ENCODE measurements around the gene DKKL1.

The DKKL1 gene

DNA sequence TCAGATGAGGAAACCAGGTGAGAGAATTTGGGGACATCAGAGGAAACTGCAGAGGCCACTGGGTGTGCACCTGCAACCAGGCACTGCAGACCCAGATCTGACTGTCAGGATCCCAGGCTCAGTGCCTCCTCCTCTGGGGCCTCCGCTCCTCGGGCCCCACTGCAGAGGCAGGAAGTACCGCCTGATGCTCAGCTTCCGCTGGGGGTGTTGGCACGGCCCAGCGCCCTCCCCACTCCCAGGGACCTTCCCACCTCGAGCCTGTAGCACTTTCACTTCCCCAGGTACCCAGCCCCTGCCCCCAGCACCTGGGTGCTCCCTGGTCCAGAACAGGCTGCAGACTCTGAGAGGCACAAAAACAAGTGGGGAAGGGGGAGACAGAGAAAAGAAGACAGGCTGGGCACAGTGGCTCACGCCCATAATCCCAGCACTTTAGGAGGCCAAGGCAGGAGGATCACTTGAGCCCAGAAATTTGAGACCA, 29.8 kb upstream of the DKKL1 start:
- H3K27me3 ChIP-seq (ENCODE audit: low read depth, low read length) = no peaks in the 10 kb centered on the region
- peaks cover 89% of the 10 kb centered on the region for H3K4me1 ChIP-seq (ENCODE audit: low read length)
- H3K79me2 ChIP-seq (ENCODE audit: low read length) = peaks cover 71% of the 10 kb centered on the region
- TF ChIP-seq, protein P1, sequence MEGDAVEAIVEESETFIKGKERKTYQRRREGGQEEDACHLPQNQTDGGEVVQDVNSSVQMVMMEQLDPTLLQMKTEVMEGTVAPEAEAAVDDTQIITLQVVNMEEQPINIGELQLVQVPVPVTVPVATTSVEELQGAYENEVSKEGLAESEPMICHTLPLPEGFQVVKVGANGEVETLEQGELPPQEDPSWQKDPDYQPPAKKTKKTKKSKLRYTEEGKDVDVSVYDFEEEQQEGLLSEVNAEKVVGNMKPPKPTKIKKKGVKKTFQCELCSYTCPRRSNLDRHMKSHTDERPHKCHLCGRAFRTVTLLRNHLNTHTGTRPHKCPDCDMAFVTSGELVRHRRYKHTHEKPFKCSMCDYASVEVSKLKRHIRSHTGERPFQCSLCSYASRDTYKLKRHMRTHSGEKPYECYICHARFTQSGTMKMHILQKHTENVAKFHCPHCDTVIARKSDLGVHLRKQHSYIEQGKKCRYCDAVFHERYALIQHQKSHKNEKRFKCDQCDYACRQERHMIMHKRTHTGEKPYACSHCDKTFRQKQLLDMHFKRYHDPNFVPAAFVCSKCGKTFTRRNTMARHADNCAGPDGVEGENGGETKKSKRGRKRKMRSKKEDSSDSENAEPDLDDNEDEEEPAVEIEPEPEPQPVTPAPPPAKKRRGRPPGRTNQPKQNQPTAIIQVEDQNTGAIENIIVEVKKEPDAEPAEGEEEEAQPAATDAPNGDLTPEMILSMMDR (IDR thresholded peaks at IDR 0.05; ENCODE audit: low read depth, low read length) = no peak
- no peak for TF ChIP-seq EZH2phosphoT487 (IDR thresholded peaks at IDR 0.05; ENCODE audit: low read depth)
- H3K4me2 ChIP-seq (ENCODE audit: low read length) = peak overlapping the region; percentile 100
- H4K20me1 ChIP-seq (ENCODE audit: insufficient read depth, low read length) = peaks cover 16% of the 10 kb centered on the region
- peak overlapping the region; percentile 99 for H3K9ac ChIP-seq (ENCODE audit: low read length)
- no peaks in the 10 kb centered on the region for H3K9me3 ChIP-seq (ENCODE audit: insufficient read depth, low read length)
- peak overlapping the region; percentile 90 for H3K4me3 ChIP-seq (ENCODE audit: low read length)
- no peak overlapping the region for H2AFZ ChIP-seq (ENCODE audit: low read depth, low read length)
- peaks cover 35% of the 10 kb centered on the region for H3K36me3 ChIP-seq (replicated peaks; ENCODE audit: low read depth, low read length)
- peak overlapping the region; percentile 99 for H3K27ac ChIP-seq (ENCODE audit: low read length)

DNA sequence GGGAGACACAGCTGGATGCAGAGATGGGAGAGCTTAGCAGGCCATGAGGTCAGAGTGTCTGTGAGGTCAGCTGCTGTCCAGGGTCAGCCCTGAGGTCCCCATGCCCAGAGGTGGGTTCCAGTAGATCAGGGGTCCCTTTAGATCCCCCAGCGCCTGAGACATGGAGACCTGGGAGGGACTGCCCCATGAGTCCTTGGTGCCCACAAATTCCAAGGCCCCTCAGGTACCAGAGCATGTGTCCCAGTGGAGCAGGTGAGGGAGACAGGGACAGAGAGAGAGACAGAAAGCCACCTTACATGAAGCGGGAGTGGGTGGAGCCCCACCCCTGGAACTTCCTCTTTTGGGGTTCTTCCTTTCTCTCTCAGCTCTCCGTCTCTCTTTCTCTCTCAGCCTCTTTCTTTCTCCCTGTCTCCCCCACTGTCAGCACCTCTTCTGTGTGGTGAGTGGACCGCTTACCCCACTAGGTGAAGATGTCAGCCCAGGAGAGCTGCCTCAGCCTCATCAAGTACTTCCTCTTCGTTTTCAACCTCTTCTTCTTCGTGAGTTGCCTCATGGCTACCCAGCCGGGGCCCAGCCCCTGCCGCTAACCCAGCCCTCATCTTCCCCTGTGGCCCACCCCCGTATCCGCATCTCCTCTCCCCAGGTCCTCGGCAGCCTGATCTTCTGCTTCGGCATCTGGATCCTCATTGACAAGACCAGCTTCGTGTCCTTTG, 28.4 kb upstream of the DKKL1 start, which contains the start of gene CD37:
CD37 (plus strand) TSS at position 336 of the 713 bp plus-strand sequence; CDS start at position 471, 135 bp downstream.
- Histone ChIP-seq H4K20me1 (ENCODE audit: insufficient read depth, low read length) (peaks cover 29% of the 10 kb centered on the region), H3K27me3 (ENCODE audit: low read depth, low read length) (no peaks in the 10 kb centered on the region), H3K27ac (ENCODE audit: low read length) (peak within 1 kb of the TSS; percentile 99), H3K9ac (ENCODE audit: low read length) (peak within 1 kb of the TSS; percentile 99), H3K4me3 (ENCODE audit: low read length) (peak within 1 kb of the TSS; percentile 90), H2AFZ (ENCODE audit: low read depth, low read length) (no peak within 1 kb of the TSS), H3K4me2 (ENCODE audit: low read length) (peak within 1 kb of the TSS; percentile 100), H3K79me2 (ENCODE audit: low read length) (peaks cover 62% of the 10 kb centered on the region), H3K4me1 (ENCODE audit: low read length) (peaks cover 90% of the 10 kb centered on the region), H3K9me3 (ENCODE audit: insufficient read depth, low read length) (no peaks in the 10 kb centered on the region), H3K36me3 (replicated peaks; ENCODE audit: low read depth, low read length) (peaks cover 44% of the 10 kb centered on the region)
- TF ChIP-seq, protein P1 (IDR thresholded peaks at IDR 0.05; ENCODE audit: low read depth, low read length) = no peak
- no peak for TF ChIP-seq EZH2phosphoT487 (IDR thresholded peaks at IDR 0.05; ENCODE audit: low read depth)

DNA sequence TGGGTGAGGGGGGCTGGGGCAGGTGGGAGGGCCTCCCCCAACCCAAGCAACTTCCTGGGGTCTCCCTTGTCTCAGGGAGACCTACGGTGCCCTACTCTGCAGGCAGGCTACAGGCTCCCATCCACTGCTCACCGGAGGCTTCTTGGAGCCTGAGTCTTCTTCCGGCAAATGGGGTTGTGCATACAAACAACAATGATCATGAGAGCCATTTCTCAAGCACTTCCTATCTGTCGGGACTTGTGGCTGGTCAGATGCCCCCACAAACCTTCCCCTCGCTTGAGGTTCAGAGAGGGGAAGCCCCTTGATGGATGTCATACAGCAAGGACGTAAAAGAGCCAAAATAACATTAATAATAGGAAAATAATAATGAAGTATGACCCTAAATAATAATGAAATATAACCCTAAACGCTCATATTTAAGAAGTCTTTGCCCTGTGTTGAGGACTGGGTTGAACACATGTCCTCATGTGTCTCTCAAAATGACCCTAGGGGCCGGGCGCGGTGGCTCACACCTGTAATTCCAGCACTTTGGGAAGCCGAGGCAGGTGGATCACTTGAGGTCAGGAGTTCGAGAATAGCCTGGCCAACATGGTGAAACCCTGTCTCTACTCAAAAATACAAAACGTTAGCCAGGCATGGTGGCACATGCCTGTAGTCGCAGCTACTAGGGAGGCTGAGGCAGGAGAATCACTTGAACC, 27.7 kb upstream of the DKKL1 start:
- peak overlapping the region; percentile 100 for H3K4me2 ChIP-seq (ENCODE audit: low read length)
- no peak for TF ChIP-seq EZH2phosphoT487 (IDR thresholded peaks at IDR 0.05; ENCODE audit: low read depth)
- TF ChIP-seq, protein P1 (IDR thresholded peaks at IDR 0.05; ENCODE audit: low read depth, low read length) = no peak
- peaks cover 58% of the 10 kb centered on the region for H3K79me2 ChIP-seq (ENCODE audit: low read length)
- no peaks in the 10 kb centered on the region for H3K27me3 ChIP-seq (ENCODE audit: low read depth, low read length)
- peak overlapping the region; percentile 90 for H3K4me3 ChIP-seq (ENCODE audit: low read length)
- H3K9ac ChIP-seq (ENCODE audit: low read length) = peak overlapping the region; percentile 99
- H3K9me3 ChIP-seq (ENCODE audit: insufficient read depth, low read length) = no peaks in the 10 kb centered on the region
- H3K4me1 ChIP-seq (ENCODE audit: low read length) = peaks cover 90% of the 10 kb centered on the region
- H2AFZ ChIP-seq (ENCODE audit: low read depth, low read length) = no peak overlapping the region
- H4K20me1 ChIP-seq (ENCODE audit: insufficient read depth, low read length) = peaks cover 36% of the 10 kb centered on the region
- H3K27ac ChIP-seq (ENCODE audit: low read length) = peak overlapping the region; percentile 99
- peaks cover 51% of the 10 kb centered on the region for H3K36me3 ChIP-seq (replicated peaks; ENCODE audit: low read depth, low read length)

Measured in OCI-LY3 (cell line).